NCI-H82 treated with DMSO at 0.1 percent for 48 hours (cell line): ENCODE data around the gene STUB1.

Experiments used
- DNase-seq: peaks from one replicate; lab custom pipeline; 2025; ENCODE audit not compliant: unreplicated experiment; lab: John Stamatoyannopoulos, UW

The STUB1 gene

DNA sequence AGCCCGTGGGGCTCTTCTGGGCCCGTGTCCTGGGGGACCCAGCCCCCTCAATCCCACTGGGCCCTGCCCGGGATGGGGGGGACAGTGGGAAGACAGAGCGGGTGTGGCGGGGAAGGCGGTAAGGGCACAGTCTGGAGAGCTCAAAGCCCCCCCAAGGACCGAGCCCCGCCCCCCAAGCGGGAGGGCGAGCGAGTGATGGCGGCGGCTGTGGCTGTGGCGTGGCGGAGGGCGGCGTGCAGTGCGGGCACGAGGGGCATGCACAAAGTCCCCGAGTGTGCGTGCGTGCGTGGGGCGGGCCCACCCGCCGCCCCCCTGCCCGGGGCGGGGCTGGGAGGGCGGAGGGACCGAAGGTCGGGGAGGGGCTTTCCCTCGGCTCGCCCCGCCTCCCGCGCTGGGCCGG is 13.6 kb downstream of the STUB1 start:
- DNase-seq: no peak

DNA sequence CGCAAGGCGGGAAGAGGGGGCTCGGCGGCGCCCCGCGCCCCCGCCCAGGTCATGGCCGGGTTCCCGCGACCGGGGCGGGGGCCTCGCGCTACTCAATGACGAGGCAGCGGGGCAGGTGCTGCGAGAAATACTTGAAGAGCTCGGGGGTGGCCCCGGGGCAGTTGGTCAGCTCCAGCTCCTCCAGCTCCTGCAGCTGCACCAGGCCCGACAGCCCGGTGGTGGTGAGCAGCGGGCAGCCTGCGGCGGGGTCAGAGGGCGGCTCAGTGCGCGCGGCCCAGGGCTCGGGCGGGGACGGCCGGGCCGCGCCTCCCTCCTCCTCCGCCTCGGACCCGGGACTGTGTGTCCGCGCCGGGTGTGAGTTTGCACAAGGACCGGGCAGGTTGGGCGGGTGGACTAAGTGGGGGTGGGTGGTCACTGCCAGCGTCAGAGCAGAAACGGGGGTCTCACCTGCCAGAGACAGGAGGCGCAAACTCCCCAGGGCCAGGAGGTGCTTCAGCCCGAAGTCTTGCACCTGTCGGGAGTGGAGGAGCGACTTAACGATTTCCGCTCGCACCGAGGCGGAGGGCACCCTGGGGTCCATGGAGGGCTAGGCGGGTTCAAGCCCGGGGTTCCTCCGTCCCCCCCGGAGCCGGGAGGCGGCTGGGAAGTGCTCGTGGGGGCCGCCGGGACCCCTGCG is 14.1 kb downstream of the STUB1 start:
- DNase-seq: no peak

DNA sequence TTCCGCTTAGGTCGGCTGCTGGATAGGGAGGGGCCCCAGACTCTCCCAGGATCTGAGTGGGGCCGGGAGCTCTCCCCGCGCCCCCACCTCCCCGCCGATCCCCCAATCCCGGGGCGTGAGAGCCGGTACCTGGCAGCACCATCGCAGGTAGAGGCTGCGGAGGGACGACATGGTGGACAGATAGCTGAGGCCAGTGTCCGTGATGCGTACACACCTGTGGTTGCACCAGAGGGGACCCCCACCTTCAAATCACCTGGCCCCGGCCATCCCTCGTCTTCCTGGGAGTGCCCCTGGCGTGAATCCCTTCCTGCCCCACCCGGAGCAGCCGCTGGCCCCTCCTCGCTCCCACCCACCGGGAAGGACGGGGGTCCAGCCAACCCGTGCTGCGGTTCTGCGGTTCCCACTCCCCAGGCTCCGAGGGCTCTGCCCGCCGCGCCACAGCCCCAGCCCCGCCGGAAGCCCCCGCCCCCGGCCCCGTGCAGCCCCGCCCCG is 14.7 kb downstream of the STUB1 start:
- no peak for DNase-seq

DNA sequence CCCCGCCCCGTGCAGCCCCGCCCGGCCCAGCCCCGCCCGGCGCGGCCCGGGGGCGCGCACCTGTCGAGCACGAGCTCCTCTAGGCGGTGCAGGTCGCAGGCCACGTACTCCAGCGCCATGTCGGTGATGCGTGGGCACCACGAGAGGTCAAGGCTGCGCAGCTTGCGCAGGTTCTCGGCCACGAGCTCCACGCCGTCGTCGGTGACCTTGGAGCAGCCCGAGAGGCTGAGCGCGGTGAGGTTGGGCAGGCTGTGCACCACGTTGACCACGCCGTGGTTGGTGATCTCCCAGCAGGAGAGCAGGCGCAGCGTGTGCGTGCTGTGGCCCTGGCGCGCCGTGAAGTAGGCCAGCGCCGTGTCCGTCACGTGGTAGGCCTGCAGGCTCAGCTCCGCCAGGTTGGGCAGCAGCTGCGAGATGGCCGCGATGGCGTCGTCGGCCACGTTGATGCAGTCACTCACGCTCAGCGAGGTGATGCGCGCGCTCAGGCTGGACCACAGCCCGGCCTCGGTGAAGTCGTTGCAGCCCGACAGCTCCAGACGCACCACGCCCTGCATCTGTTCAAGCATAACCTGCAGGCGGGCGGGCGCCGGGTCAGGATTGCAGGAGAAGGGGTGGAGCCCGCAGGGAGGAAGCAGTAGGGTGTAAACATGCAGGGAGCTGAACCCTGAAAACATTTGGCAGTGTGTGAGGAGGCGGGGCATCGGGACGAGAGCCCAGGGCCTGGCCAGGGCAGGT is 15.3 kb downstream of the STUB1 start:
- no peak for DNase-seq

DNA sequence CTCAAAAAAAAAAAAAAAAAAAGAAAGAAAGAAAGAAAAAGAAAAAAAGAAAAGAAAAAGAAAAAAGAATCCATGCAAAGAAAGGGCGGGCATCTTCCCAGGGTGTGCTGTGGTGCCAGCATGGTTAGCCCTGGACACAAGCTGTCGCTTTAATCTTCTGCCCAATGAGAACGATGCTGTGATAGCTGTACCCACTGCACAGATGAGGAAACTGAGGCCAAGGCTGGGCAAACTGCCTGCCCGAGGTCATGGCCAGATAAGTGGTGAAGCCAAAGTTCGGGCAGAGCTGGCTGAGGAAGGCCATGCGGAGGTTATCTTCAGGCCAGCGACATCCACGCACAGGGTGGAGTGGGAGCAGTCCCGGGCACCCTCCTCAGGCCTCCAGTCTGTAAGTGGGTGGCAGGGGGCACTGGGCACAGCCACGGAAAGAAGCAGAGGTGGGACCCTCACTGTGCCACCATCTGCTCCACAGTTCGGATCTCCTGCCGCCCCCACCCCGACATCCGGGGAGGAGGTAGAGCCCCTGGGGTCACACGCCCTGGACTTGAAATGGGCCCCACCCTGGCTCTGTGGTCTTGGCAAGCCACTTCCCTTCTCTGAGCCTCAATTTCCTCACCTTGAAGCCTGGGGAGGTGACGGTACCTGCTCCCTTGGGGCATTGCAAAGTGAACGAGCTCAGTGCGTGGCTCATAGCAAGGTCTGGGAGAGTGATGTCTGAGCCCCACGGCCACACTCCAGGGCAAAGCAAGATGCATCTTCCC is 18.9 kb downstream of the STUB1 start:
- DNase-seq: no peak

DNA sequence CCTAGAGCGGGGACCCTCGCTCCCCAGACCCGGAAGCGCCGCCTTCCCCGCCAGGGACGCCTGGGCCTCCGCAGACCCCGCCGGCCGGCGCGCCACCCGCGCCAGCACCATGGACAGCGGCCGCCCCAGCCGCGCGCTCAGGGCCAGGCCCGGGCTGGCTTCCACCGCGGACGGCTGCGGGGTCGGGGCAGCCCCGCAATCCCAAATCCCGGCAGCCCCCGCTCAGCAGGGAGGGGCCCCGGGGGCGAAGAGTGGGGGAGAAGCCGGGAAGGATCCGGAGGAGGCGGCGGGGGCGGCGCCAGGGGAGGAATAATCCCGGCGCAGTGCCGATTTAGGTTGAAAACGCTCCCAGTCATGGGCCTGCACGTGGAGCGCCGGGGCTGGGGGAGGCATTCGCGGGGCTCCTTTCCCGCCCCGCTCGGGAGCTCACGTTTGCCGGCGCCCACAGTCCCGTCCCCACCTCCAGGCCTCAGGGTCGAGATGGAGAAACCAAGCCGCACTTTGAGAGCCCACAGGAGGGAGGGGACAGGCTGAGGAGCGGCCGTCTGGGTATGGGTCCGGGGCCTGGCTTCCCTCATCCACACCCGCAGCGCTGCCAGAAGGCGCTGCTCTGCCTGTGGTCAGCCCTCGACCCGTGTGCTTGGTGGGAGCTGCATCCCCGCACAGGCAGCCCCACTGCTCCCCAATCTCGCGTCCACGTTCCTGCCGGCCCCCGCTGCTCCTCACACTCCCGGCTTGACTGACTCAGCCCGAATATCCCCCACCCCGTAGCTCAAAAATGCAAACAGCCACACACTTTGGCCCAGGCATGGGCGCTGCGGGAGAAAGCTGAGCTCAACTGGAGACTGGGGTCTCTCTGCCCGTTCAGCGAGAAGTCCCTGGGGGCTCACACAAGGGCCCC is 20.7 kb downstream of the STUB1 start:
- DNase-seq: no peak

DNA sequence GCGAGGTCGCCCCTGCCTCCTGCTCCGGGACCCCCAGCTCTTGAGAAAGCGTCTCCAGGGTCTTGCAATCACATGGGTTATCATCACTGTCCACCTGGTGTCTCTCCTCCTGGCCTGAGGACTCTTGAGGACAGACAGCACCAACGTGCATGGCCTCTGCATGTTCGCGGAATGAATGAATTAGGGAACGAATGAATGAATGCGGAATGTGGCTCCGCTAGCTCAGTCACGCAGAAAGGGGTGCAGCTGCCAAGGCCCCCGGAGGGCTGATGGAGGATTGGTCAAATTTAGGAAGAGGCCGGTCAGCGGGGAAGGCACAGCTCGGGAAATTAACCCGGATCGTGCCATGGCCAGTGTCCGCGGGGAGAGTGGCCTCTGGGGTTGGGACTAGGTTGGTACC is 22.1 kb downstream of the STUB1 start:
- no peak for DNase-seq

DNA sequence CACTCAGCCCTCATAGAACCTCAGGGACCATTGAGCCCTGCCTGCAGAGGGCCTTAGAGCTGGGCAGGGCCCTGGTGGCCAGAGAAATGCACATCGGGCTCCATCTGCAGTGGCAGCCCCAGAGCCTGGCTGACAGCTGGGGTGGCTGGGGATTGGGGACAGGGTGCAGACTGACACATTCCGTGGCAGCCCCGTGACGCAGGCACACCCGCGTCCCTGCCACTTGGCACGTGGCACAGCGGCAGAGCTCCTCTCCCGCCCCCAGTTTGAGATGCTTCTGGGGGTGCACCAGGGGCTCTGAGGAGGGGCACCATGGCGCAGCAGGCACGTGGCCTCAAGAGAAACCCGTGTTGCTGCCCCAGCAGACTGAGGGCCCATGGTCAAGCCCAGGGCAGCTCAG is 23.2 kb downstream of the STUB1 start:
- no peak for DNase-seq

DNA sequence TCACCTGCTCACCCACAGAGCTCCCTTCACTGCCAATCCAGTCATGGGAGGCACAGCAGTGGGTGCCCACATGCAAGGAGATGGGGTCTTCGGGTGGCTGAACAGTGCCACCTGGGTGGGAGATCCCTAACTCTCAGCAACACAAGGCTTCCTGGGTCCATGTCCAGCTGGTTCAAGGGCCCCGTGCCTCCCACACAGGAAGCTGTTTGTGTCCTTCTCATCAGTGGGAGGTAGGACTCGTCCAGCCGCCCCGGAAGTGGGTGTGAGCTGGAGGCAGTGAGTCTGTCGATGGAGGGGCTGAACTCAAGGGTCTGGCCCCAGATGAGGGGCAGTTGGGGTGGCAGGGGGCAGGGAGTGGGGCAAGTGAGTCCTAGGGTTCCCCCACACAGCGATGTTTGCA is 23.8 kb downstream of the STUB1 start:
- no peak for DNase-seq

DNA sequence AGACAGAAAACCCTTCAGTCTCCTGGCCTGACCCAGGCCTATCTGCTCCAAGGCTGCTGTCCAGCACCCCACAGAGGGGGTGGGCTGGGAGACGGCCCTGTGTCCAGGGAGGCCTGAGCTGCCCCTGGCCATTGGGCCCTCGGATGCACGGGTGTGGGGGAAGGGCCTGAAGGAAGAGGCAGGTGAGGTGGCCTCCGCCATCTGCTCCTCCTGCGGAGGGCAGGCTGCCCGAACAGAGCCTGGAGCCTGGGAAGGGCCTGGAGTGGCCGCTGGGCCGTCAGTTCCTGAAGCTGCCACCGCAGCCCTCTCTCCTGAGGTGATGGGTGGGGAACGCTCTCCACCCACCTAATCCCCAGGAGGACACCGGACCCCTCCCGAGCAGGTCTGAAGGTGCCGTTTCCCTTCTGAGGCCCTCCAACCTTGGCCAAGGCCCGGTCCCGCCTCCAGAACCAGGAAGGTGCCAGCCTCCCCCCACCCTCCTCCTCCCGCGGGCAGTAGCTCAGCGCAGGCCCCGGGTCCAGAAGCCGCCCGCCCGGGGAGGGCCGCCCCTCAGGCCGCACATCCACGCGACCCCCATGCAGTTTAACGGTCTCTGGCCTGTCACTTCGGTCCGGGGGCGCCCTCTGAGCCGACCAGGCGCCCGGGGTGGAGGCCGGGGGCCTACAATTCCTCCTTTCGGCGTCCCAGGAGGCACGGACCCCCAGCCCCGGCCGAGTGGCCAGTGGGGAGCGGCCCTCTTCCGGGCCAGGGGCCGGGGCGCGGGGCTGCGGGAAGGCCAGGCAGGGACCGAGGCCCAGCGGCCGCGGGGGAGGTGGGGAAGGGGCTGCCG is 24.6 kb downstream of the STUB1 start:
- no peak for DNase-seq

DNA sequence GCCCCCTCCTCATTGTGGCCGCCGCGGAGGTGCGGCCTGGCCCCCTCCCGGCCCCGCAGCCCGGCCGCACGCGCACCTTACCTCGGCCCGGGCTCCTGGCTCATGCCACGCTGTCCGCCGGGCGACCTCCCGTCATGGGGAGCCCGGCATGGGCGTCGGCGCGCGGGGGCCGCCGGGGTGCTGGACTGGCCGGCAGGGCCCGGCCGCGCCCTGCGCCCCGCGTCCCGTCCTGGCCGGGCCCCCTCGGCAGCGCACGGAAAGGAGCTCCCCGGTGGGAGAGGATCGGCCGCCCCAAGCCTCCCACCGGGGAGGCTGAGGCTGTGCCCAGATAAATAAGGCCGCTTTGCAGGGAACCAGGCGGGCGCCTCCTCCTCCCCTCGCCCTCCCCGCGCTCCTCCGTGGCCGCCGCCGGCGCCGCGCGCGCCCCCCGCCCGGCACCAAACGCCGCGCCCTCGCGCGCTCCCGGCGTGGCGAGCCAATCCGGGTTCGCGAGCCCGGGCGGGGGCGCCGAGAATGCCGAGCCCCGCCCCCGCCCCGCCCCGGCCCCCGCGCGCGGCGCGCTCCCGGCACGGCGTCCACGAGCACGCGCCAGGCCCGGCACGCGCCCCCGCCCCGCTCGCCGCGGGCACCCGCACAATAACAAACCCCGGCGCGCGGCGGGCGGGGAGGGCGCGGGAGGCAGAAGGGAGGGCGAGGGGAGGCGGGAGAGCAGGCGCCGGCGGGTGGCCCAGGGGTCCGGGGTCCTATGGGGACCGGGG is 25.4 kb downstream of the STUB1 start, which contains the start of gene FBXL16:
TSS of gene FBXL16 (minus strand) at position 371 of the 758 bp plus-strand sequence. CDS start 8,396 bp downstream, outside the sequence.
- DNase-seq: no peak

DNA sequence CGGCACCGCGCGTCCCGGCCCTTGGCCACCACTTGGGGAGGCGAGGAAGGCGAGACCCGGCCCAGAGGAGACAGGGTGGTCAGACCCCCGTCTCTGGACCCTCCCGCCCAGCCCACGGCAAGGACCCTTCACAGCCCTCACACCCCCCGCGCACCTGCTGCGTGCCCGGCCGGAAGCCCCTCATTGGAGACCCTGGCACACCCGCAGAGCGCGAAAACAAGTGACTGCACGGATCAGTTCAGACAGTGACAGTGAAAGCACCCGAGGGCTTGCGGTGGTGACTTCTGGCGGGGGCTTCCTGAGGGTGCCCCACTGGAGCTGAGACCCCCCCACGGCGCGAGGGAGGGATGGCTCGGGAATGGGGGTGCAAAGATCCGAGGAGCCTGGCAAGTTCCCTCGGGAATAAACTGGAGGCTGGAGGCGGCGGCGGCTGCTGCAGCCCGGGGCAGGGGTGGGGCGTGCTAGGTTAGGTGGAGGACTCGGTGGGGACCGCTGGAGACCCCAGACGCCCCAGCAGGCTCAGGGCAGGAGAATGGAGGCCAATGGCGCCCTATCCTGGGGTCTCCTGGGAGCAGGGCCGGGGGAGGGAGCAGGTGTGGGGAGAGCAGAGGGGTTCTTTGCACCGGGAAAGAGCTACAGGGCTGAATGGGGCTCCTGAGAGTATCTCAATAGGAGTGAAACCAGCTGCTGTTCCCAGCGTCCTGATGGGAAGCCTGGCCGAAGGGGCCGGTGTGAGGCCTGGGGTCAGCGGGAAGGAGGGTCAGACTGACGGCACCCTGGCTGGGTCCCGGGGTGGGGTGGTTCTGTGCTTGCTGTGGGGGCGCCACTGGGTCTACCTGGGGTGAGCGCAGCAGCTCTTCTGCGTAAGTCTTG is 26.2 kb downstream of the STUB1 start:
- no peak for DNase-seq

DNA sequence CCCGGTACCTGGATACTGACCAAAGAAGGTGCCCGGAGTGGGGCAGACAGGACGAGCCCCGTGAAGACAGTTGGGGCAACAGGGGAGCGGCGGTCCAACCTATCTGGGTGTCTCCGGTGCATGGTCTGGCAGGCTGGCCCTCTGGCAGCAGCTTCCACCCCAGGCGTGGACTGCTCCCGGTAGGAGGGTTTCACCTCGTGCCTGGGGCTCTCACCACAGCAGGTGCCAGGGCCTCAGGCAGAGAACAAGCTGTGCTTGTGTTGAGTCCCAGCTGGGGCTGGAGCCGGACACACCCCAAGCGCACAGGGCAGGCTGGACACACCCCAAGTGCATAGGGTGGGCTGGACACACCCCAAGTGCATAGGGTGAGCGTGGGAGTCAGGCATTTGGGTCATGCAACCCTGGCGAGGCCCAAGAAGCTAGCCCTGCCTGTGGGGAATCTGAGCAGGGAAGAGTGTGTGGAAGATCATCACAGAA is 26.9 kb downstream of the STUB1 start:
- DNase-seq: no peak

DNA sequence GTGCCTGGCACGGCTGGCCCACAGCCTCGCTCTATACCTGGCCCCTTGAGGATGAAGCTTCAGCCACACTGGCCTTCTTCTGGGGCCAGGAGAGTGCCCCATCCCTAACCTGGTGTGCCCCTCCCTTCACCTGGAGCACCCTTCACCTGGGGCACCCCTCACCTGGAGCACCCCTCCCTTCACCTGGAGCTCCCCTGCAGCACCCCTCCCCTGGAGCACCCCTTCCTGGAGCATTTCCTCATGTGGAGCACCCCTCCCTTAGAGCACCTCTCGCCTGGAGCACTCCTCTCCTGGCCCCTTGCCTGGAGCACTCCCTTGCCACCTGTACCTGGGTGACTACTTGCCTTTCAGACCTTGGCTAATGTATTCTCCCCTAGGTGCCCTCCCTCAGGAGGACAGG is 27.8 kb downstream of the STUB1 start:
- no peak for DNase-seq

DNA sequence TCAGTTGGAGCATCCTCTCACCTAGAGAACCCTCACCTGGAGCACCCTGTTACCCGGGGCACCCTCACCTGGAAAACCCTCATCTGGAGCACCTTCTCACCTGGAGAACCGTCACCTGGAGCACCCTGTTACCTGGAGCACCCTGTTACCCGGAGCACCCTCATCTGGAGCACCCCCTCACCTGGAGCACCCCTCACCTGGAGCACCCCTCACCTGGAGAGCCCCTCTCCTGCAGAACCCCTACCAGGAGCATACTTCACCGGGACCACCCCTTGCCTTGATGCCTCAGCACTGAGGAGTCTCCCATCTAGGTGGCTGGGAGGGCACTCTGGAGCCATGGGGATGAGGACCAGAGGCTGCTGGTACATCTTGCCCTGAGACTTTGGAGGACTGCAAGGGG is 28.7 kb downstream of the STUB1 start:
- no peak for DNase-seq

DNA sequence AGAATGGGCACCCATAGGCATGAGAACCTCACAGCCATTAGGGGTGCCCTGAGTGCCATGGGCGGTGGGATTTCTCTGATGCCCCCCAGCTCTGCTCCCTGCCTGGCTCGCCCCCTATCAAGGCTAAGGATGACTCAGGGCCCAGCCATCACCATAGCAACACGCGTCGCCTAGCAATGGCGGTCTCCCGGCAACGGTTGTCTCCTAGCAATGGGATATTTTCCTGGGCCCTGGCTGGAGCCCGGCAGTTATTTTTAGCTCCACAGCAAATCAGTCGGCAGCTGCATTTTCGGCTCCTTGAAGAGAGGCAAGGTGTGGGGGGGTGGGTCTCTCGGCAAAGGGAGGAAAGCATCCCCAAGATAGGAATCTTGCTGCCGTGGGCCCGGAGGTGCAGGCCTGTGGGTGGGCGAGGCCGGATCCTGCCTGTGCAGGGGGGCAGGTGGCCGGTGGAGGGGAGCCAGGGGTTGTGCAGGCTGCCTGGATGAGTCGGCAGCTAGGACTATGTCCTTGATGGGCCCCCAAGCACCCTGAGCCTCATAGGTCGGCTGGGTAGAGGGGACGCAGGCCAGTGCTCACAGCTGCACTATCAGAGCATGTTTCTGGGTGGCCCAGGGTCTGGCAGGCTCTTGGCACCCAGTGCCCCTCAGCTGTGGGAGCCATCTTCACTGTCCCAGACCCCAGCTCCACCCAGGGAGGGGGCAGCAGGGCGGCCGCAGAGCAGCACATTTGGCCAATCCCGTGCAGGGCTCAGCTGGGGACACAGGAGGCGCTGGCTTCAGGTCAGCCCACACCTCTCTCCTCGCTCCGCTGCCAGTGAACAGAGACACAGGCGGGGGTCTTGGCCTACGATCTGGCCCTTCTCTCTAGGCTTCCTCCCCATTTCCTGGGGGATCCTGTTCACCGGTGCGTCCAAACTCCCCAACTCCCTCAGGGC is 29.6 kb downstream of the STUB1 start:
- peak; percentile 20 for DNase-seq

DNA sequence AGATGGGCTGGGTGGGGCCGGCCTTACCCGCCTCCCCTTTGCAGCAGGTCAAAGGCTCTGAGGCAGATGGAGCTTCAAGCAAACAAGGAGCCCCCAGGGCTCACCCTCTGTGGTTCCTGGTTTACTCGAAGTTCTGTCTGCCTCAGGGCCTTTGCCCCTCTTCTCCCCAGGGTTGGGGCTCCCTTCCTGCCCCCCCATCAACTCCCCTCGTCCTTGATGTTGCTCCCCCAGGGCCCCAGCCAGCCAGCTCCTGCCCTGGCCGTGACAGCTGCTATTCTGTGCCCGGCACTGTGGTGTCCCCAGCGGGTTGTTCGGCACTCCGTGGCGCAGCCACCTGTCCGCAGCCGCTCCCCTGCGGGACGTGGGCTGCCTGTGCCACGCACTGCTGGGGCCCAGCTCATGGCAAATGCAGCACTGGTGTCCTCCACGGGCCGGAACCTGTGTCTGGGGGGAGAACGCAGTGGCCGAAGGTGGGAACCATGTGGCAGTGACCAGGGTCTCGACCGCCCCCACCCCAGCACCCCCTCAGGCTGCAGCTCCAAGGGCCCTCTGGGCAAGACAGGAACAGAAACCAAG is 30.4 kb downstream of the STUB1 start:
- DNase-seq: no peak
